ENCODE data around the gene WTIP. TPM values are rescaled to one million over a fixed set of nuclear protein-coding genes. Genes with fewer than 3 reads are reported as not detected.
"Not testable (repeated sequence)": the region's sequence is repeated elsewhere in the genome, so short reads cannot be mapped to it uniquely, and the experiment has no call there.

The WTIP gene
- 39.5 and 43.6 TPM in 2 replicates for total RNA-seq (2014; rRNA removed; shearing (Covaris generic))

GRCh38 chr19:34480971-34481841, at the start of gene WTIP:
TSS of gene WTIP (plus strand) at chr19:34481758. CDS start at chr19:34481975, 217 bp downstream.
- DNase-seq (ENCODE audit: low spot score) = peak; percentile 47

- no peak for DNase-seq (ENCODE audit: low spot score)
These were observed 48.8 kb upstream of the WTIP start for GRCh38 chr19:34432797-34433196.

- no peak for DNase-seq (ENCODE audit: low spot score)
These were observed 44.8 kb upstream of the WTIP start for GRCh38 chr19:34436716-34437115.

GRCh38 chr19:34448191-34448590, 33.4 kb upstream of the WTIP start:
- no peak for DNase-seq (ENCODE audit: low spot score)

GRCh38 chr19:34452723-34453122, 28.8 kb upstream of the WTIP start:
- DNase-seq (ENCODE audit: low spot score) = no peak

GRCh38 chr19:34454091-34454490, 27.5 kb upstream of the WTIP start:
- no peak for DNase-seq (ENCODE audit: low spot score)

- no peak for DNase-seq (ENCODE audit: low spot score)
These were observed 26.9 kb upstream of the WTIP start for GRCh38 chr19:34454685-34455084.

- not testable (repeated sequence) for DNase-seq (ENCODE audit: low spot score)
These were observed 25.6 kb upstream of the WTIP start for GRCh38 chr19:34455783-34456480.

- no peak for DNase-seq (ENCODE audit: low spot score)
These were observed 24.1 kb upstream of the WTIP start for GRCh38 chr19:34457446-34457845.

GRCh38 chr19:34458677-34459076, 22.9 kb upstream of the WTIP start:
- no peak for DNase-seq (ENCODE audit: low spot score)

- DNase-seq (ENCODE audit: low spot score) = no peak
These were observed 21.9 kb upstream of the WTIP start for GRCh38 chr19:34459614-34460013.

GRCh38 chr19:34461375-34462100, 20.0 kb upstream of the WTIP start:
- DNase-seq (ENCODE audit: low spot score) = no peak

GRCh38 chr19:34464785-34465184, 16.8 kb upstream of the WTIP start:
- DNase-seq (ENCODE audit: low spot score) = not testable (repeated sequence)

- no peak for DNase-seq (ENCODE audit: low spot score)
These were observed 13.1 kb upstream of the WTIP start for GRCh38 chr19:34468409-34468808.

GRCh38 chr19:34469026-34469425, 12.5 kb upstream of the WTIP start:
- DNase-seq (ENCODE audit: low spot score) = not testable (repeated sequence)

GRCh38 chr19:34471906-34472700, 9.5 kb upstream of the WTIP start:
- no peak for DNase-seq (ENCODE audit: low spot score)

GRCh38 chr19:34474233-34474989, 7.1 kb upstream of the WTIP start:
- no peak for DNase-seq (ENCODE audit: low spot score)

- peak; percentile 83 for DNase-seq (ENCODE audit: low spot score)
These were observed 6.3 kb upstream of the WTIP start for GRCh38 chr19:34475026-34475974.

- DNase-seq (ENCODE audit: low spot score) = no peak
These were observed 5.5 kb upstream of the WTIP start for GRCh38 chr19:34475975-34476594.

Data from A172 (cell line).